Endometrium (tissue), 2 donors: Measurements from ENCODE around the gene MYO16.
"Not testable (repeated sequence)": the region's sequence is repeated elsewhere in the genome, so short reads cannot be mapped to it uniquely, and the experiment has no call there.

Source experiments
- FAIRE-seq: peaks from 2 replicates; lab custom pipeline; 2012; peaks lifted over from hg19 to GRCh38; lab: Jason Lieb, UNC
- donor health status: control.
- donor health status: control.

MYO16 gene

DNA sequence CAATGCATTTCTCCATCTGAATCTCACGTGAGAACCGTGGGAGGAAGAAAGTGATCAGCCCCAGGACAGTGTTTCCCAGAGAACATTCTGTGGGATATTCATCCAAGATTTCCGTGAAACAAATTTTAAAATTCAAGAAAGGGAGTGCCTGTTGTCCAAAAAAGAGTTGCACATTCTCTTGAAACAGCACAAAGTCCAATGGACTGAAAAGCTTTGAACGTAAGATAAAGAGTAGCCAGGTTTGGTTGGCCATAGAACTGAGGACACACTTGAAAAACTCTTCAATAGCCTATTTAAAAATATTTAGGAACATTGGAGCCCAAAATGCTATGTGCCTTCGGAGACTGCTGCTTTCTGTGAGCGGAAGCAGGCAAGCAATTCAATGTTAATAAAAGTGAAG is 353.9 kb downstream of the MYO16 start:
- FAIRE-seq = no peak

DNA sequence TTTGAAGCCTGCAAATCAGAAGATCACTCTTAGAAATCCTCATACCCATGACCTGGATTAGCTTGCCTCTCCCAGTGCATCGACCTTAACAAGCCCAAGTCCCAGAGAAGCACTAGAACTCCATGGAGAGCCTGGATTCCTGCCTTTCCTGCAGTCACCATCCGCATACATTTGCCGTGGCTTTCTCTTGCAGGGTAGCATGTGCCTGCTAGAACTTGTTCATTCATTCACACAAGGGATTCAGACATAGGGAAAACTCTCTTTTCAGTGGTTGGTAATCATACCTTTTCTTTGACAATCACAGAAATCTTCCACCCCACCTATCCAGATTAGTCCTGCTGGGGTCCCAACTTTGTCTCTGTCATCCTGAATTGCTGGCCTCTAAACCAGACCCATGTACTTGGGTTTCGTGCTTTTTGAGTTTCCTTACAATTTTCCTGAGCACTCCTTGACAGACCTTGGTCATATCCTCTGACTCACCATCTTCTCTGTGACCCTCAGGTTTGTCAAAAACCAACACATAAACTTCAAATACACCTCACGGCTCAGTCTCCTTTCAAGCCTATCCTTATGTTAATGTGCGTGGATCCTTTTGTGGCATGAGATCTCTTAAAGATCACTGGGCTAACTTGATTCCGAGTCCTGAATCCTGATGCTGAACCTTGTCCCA is 355.0 kb downstream of the MYO16 start:
- no peak for FAIRE-seq

DNA sequence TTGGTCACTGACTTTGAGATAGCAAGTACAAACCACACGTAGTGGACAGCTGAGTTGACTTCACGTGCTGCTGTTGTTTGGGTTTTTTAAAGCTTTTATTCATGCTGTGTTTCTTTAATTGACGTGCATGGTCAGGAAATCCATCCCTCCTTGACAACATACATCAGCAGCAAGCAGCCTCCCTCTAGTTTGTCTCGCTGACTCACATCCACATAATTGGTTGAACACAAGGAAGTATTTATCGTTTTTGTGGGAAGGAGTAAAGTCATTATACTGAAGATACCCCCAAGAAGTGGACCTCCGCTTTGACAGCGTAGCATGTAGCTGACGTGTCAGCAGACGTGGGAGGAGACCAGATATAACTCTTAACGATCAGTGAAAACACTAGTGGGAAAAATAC is 355.8 kb downstream of the MYO16 start:
- FAIRE-seq = no peak

DNA sequence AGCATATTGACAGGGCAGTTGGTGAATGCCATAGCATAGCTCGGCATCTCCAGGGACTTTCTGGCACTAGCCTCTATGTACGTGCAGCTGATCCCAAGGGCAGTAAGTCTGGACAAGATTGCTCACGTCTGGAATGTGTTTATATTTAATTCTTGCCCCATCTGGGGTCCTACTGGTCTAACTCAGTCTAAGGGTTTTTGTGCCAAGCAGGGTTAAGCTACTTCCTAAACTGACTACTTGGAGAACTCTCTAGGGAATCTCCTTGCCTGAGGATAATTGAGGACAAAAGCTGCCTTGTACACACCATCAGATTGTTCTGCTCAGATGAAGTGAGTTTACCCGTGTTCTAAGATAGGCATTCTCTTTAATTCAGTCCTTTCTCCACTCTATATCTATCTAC is 358.1 kb downstream of the MYO16 start:
- no peak for FAIRE-seq

DNA sequence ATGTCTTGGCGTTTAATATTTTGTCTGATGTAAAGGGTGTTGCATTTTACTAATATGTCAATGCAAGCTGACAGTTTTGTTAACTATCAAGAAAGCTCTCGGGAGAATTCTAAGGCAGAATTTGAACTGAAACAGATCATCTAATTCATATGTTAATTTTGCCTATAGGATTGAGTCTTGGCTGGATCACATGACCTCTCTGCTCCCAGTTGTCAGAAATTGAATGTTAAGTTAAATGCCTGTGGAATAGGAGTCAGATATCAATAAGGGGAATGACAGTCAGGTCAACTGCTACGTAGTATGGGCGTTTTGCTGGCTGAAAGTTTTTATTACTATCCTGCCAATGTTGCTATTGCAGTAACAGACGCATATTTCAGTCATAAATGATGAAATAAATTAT is 358.5 kb downstream of the MYO16 start:
- no peak for FAIRE-seq

DNA sequence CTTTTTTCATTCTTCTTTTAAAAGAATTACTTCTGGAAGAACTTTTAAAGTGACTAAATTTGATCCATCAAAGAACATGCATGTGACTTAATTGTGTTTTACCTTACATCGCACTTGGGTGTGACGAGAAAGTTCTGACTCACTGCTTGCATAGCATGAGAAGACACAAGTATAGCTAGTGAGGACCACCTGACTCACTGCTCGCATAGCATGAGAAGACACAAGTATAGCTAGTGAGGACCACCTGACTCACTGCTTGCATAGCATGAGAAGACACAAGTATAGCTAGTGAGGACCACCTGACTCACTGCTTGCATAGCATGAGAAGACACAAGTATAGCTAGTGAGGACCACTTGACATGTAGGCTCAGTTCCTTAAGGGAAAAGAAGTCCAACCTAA is 362.0 kb downstream of the MYO16 start:
- not testable (repeated sequence) for FAIRE-seq

DNA sequence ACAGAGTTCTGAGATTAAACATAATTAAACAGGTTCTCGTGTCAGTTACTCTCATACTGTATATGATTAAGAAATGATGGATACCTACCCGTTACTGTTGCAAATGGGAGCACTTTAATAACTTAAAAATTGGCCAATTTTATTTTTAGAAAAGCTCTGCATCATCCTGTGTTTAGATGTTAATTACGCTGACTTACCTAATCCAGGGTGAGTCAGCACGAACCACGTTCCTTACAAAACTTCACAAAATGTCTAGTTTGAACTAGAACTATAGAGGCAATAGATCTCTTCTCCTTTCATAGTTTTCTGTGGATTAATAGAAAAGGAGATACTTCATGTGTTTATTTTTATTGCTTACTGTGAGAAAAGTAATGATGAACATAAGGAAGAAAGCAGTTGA is 363.9 kb downstream of the MYO16 start:
- FAIRE-seq = no peak

DNA sequence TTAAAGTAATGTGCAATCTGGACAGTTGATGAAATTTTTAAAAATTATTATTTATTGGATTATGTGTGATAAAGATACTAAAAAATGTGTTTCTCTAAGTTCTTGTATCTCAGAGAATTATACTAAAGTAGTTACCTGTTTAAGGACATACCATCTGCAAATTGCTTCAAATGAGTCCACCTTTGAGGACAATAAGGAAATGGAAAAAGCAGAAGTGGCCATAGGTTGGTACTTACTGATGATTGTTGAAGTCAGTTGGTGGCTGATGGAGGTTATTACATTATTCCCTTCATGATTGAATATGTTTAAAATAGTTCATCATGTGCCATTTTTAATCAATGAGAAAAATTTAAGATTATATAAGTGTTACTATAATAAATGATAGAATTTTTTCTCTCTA is 367.0 kb downstream of the MYO16 start:
- no peak for FAIRE-seq

DNA sequence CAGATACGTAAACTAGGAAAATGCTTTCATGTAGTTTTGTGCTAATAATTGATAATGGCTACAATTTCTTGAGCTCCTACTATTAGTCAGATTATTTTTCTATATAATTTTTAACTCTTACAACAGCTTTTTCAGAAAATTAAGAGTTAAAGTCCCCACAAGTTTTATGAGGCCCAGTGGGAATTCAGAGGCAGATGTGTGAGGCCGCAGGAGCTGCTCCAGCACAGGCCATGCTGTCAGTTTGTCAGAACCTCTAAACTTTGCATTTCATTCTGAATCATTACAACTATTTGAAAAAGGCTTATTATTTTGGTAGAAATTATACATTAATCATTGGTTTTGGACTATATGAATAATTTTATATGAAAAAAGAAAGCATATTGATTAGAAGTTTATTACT is 370.8 kb downstream of the MYO16 start:
- FAIRE-seq = no peak

DNA sequence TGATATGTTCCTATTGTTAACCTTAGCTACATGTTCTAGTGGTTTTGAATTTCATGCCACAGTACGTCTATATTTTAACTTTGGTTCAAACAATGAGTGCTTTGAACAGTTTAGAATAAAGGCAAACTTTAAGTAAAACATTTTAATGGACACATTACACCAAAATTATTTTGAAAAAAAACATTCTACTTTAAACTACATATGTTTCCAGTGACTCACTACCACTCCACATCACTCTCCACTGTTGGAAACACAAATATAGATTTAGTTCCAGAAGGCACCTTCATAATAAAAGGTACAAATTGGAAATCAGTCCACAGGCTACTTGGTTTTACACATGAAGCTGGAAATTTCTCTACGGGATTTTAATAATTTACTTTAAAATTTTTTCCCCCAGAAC is 373.5 kb downstream of the MYO16 start:
- no peak for FAIRE-seq

DNA sequence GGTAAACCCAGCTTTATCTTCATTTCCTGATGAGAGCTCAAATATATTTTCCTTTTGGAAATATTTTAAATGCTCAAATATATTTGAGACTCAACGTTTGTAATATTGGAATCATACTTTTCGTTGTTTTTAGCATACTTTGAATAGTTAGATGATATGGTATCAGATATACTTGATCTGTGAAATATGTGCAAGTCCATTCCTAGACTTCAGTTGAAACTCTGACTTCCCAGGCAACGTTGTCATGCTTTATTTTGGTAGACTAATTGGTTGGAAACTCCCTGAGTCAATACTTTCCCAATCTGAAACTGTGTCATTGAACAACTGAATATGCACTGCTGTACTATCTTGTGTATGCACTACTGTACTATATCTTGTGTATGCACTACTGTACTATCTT is 378.5 kb downstream of the MYO16 start:
- FAIRE-seq = no peak

DNA sequence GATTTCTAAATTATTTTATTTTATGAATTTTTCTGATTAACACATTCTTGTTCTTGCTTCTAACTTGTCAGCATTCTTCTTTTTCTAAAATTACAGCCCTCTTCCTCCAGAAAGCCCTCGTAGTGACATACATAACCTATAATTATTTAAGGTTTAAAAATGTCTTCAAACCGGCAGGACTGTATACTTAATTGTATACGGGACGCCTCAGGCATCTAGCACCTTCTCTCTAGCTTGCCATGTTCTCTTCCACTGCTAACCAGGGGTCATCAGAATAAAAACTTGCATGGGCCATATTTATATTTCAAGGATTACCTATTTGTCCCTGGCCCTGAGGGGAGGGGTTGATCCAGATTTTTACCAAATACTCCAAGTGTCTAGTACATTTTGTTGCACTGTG is 380.3 kb downstream of the MYO16 start:
- FAIRE-seq = no peak

DNA sequence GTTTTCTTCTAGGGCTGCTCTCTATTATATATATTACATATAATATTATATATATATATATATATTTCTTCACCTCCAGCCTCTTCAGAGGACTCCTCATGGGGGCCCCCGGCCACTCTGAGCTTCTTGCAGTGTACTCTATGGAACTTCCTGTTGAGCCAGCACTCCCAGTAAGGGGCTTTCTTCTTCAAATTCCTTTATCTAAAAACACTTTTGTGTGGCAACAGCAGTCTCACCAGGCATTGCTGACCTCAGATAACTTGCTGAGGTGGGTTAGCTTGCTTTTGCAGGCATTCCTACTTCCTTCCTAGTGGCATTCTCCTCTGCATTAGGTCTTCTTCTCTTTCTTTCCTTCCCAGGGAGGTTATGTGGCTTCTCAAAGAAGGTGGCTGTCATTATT is 381.5 kb downstream of the MYO16 start:
- FAIRE-seq = no peak

DNA sequence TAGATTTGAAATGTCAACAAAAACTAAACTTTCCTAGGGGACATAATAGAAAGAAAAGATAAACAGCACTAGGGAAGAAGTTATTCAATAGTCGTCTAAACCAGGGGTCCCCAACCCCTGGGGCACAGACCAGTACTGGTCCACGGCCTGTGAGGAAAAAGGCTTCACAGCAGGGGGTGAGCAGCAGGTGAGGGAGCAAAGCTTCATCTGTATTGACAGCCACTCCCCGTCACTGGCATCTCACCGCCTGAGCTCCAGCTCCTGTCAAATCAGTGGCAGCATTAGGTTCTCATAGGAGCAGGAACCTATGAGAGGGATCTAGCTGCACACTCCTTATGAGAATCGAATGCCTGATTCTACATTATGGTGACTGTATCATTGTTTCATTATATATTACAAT is 382.7 kb downstream of the MYO16 start:
- FAIRE-seq = no peak

DNA sequence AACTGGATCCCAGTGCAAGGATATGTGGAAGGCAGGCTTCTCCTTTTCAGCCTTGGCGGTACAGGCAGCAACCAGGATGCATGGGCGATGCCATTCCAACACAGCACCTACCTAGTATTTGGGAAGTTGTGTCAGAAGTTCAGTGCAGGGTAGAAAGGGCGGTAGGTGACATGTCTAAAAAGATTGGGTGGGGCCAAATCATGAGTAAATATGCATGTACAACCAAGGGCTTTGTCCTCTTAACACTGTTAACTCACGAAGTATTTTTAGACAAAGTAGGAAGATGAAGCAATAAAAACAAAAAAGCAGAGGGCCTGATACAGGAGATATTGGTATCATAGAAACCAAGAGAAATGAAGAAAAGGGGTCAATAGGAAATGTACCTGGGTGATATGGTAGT is 392.1 kb downstream of the MYO16 start:
- no peak for FAIRE-seq

DNA sequence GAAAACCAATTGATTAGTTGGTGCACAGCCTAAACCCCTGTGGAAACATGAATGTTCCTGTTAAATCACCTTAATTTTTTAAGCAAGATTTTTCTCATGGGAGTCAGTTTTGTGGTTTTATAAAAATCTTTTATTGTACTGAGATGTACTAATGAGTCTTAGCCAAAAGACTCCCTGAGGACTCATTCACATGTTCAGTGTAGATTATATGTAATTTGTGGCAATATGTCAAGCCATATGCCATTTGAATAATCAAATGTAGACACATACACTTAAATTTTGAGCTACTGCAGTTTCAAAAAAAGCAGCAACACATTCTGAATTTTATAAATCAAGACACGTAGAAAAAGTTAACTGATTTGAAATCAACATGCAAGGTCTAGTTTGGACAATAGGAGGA is 395.2 kb downstream of the MYO16 start:
- no peak for FAIRE-seq

DNA sequence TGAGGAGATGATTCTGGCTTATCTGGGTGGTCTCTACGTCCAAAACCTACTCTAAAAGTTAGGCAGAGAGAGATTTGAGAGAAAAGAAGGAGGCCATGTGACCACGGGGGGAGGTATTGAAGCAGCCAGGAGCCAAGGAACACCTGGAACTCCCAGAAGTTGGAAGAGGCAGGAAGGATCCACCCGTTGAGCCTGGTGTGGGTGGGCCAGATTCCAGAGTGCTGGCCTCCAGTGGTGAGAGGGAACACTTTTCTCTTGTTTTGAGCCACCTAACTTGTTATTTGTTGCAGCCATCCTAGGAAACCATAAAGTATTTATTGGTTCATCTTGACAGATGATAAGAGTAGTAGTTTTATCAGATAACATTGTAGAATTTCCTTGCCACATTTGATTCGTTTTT is 396.9 kb downstream of the MYO16 start:
- no peak for FAIRE-seq

DNA sequence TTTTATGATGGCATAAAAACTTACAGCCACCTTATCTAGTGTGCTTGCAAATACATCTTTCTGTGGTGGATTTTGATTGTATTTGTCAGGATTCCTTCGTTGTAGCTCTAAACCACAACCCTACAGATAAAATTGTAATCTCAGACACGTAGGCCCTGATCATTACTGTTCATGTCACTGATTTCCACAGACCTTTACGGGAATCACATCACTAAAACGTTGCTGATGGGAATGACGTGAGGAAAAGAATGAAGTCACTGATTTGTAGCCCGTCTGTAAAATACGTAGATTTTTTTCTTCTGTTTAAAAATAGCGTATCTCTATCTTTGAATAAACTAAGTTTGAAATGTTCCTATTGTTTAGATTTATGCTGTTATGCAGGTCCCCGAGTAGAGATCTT is 399.2 kb downstream of the MYO16 start:
- no peak for FAIRE-seq

DNA sequence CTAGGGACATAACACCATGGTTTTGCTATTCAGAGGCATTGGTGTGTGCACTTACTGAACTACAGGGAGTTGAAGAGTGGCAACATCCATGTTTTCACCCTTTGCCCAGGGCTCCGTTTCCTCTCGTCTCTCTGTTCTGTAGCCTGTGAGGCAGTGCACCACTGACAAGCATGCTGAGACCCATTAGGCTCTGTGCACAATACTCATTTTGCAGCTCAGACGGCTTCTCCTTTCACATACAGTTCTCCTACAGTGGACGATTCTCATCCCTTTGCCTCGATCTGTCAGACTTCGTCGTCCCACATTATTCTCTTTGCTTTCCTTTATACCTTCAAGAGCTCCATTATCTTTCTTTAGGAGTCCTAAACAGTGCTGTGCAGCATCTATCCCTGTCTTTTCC is 403.7 kb downstream of the MYO16 start:
- FAIRE-seq = no peak

DNA sequence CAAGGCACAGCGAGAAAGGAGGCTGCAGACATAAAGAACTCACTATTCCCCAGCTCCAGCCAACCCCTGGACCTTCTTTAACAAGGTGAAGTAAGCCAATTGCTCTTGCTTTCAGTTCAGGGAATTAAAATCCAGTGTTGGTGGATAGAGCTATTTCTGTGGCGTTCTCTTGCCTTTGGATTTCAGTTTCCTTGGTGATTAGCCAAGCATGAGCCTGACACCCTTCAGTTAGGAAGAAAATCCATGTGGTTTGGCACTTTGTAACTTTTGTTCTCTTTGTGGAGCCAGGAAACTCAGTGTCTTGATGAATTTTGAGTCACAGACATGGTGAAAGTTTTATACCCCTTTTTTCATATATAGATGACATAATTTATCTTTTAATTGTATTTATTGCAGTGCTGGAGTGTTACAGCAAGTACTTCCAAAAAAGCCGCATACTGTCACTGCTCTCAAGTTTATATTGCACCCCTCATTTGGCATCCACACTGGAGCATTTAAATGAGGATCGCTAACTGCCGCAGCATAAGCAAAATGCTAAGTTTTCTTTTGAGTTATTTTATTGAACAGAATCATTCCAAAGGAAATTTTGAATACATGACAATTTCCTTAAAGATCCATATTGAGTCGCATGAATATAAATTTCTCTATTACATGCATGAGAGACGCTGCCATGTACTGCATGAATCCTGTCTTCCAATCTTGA is 406.8 kb downstream of the MYO16 start:
- FAIRE-seq = no peak

DNA sequence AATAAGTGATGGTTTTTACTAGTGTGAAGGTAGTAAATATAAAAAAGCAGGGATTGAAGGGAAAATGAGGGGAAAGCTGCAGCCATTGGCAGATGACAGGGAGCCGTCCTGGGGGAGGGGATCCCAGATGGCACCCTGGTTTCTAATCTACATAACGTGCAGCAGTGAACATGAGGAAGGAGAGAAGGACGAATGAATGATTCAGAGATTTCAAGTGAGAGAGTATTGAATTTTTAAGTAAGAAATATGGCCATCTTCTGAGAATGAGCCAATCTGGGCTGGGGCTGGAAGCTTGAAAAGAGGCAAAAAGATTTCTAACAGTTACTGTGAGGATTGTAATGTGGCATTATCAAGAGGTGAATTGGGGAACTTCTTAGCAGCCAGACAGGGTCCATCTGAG is 414.2 kb downstream of the MYO16 start:
- no peak for FAIRE-seq

DNA sequence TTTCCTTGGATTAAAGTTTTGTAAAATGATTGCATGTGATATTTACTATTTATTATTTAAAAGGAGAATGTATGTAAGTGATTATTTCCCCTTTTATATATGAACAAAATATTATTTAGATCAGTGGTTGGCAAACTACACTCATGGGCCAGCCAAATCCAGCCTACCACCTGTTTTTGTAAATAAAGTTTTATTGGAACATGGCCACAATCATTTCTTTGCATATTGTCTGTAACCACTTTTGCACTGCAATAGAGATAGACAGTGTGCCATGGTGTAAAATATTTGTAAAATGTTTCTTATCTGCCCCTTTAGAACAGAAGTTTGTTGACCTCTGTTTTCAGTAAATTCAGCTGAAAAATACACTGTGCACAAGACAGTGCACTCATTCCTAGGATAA is 426.4 kb downstream of the MYO16 start:
- FAIRE-seq = no peak

DNA sequence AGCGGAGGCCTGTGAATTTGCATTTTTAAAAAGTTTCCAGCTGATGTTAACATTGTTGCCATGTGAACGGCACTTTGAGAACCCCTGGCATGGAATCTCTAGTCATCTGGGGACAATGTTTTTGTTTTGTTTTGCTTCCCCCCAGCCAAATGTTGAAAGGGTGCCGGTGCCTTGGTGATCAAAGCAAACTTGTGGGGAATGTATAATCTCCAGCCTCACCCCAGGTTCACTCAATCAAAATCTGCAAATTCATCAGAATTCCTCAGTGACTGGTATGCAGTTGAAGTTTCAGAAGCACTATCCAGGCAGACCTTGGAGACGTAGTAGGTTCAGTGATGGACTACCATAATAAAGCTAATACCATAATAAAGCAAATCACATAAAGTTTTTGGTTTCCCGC is 428.7 kb downstream of the MYO16 start:
- FAIRE-seq = no peak

DNA sequence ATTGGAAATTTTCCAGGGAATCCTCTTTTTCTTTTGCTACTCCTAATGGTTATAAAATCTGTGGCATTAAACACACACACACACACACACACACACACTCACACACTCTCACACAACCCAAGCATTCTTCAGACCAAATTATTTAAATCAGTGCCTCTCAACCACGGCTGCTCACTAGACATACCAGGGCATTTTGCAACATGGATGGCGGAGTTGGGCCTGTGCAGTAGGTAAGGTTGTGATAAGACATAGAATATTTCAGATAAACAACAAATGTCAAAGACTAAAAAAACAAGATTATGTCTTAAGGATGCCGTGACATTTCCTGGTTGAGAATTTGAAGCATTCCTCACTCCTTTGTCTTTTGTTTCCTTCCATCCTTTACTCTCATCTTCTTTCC is 443.1 kb downstream of the MYO16 start:
- no peak for FAIRE-seq
